Glutamatergic neuron (in vitro differentiated cells): ENCODE measurements around the gene NUDT14. TPM values are rescaled to one million over a fixed set of nuclear protein-coding genes. Genes with fewer than 3 reads are reported as not detected.
A peak's percentile ranks its signal among the peaks of the same experiment; 100 is the strongest.

Experiments used
- DNase-seq: peaks from one replicate; pipeline ENCODE4 v3.0.0; 2022
- H3K27ac Mint-ChIP-seq: one replicate; pipeline ENCODE4 v1.8.0; 2020; ENCODE audit warnings: mild to moderate bottlenecking, mixed read lengths, inconsistent platforms; ENCODE audit not compliant: unreplicated experiment
- H3K27me3 Mint-ChIP-seq: one replicate; pipeline ENCODE4 v1.8.0; 2020; ENCODE audit warnings: mild to moderate bottlenecking, moderate library complexity, mixed read lengths, inconsistent platforms; ENCODE audit not compliant: unreplicated experiment
- H3K36me3 Mint-ChIP-seq: one replicate; pipeline ENCODE4 v1.8.0; 2020; ENCODE audit warnings: mild to moderate bottlenecking, mixed read lengths, inconsistent platforms; ENCODE audit not compliant: unreplicated experiment
- H3K4me1 Mint-ChIP-seq: one replicate; pipeline ENCODE4 v1.8.0; 2020; ENCODE audit warnings: mild to moderate bottlenecking, low read depth, mixed read lengths, inconsistent platforms; ENCODE audit not compliant: unreplicated experiment
- H3K4me3 Mint-ChIP-seq: one replicate; pipeline ENCODE4 v1.8.0; 2020; ENCODE audit warnings: mild to moderate bottlenecking, mixed read lengths, inconsistent platforms; ENCODE audit not compliant: unreplicated experiment
- H3K9me3 Mint-ChIP-seq: one replicate; pipeline ENCODE4 v1.8.0; 2020; ENCODE audit warnings: mild to moderate bottlenecking, moderate library complexity, mixed read lengths, inconsistent platforms; ENCODE audit not compliant: unreplicated experiment
- total RNA-seq: library from RNA; stranded (reverse); fragmentation: NEBNext Ultra II Directional; extraction: Animal tissue kit (Norgen Biotek cat#: 25700); gene quantifications from one replicate; pipeline ENCODE4 v1.2.1, GENCODE V29; 2021; ENCODE audit not compliant: unreplicated experiment
- TF ChIP-seq, protein P1 (sequence below): fragments of 200-600 bp; sonication (generic); IDR thresholded peaks from one replicate; pipeline ENCODE4 v1.5.0; 2021; ENCODE audit not compliant: partially characterized antibody, unreplicated experiment

NUDT14 gene
- total RNA-seq, 1 donor from 2014 or later: 114 TPM

- DNase-seq: no peak
- H3K4me3 Mint-ChIP-seq: no peak overlapping the region
- TF ChIP-seq, protein P1, sequence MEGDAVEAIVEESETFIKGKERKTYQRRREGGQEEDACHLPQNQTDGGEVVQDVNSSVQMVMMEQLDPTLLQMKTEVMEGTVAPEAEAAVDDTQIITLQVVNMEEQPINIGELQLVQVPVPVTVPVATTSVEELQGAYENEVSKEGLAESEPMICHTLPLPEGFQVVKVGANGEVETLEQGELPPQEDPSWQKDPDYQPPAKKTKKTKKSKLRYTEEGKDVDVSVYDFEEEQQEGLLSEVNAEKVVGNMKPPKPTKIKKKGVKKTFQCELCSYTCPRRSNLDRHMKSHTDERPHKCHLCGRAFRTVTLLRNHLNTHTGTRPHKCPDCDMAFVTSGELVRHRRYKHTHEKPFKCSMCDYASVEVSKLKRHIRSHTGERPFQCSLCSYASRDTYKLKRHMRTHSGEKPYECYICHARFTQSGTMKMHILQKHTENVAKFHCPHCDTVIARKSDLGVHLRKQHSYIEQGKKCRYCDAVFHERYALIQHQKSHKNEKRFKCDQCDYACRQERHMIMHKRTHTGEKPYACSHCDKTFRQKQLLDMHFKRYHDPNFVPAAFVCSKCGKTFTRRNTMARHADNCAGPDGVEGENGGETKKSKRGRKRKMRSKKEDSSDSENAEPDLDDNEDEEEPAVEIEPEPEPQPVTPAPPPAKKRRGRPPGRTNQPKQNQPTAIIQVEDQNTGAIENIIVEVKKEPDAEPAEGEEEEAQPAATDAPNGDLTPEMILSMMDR: no peak
- H3K4me1 Mint-ChIP-seq: peaks cover 3% of the 10 kb centered on the region
- no peaks in the 10 kb centered on the region for H3K36me3 Mint-ChIP-seq
- H3K27me3 Mint-ChIP-seq: peaks cover 21% of the 10 kb centered on the region
- H3K9me3 Mint-ChIP-seq: peaks cover 10% of the 10 kb centered on the region
- no peak overlapping the region for H3K27ac Mint-ChIP-seq
These were observed 16.1 kb upstream of the NUDT14 start for GRCh38 chr14:105197211-105197641.

DNA sequence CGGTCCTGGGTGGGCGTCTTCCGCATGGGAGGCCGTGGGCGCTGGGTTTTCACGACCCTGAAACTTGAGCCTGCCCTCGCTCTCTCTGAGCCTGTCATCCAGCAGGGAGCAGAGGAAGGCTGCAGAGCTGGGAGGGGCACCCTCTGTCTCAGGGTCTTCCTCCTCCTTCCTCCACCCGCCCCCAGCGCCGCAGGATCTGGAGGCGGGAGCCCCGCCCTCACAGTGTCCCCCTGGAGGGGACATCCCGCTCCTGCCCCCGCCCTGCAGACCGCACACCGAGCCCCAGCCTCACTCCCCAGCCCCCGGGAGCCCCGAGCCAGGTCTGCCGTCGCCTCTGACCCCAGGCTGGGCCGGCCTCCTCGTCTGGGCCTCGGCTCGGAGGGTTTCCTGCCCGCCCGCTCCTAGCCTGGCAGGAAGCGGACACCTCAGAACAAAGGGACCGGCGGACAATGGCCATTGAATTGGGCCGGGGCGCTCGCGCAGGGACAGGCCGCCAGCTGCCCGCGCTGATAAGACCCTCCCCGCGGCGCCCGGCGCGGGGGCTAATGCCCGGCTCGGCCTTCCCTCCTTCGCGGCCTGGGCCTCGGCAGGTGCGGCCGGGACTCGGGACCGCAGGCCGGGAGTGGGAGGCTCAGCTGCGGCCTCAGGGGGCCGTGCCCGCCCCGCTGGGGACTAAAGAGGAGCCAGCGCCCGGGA lies 15.3 kb upstream of the NUDT14 start:
- Mint-ChIP-seq H3K27ac (no peak overlapping the region), H3K36me3 (no peaks in the 10 kb centered on the region), H3K4me1 (peaks cover 3% of the 10 kb centered on the region), H3K9me3 (peaks cover 7% of the 10 kb centered on the region), H3K4me3 (no peak overlapping the region), H3K27me3 (peaks cover 21% of the 10 kb centered on the region)
- TF ChIP-seq, protein P1: no peak
- peak; percentile 53 for DNase-seq

- peak overlapping the region; percentile 52 for H3K27ac Mint-ChIP-seq
- peaks cover 19% of the 10 kb centered on the region for H3K27me3 Mint-ChIP-seq
- DNase-seq: no peak
- H3K4me3 Mint-ChIP-seq: no peak overlapping the region
- TF ChIP-seq, protein P1: no peak
- no peaks in the 10 kb centered on the region for H3K36me3 Mint-ChIP-seq
- peaks cover 3% of the 10 kb centered on the region for H3K4me1 Mint-ChIP-seq
- peaks cover 9% of the 10 kb centered on the region for H3K9me3 Mint-ChIP-seq
These were observed 14.6 kb upstream of the NUDT14 start for GRCh38 chr14:105195522-105196264.

GRCh38 chr14:105195051-105195450 lies 13.9 kb upstream of the NUDT14 start:
- peak overlapping the region; percentile 52 for H3K27ac Mint-ChIP-seq
- no peaks in the 10 kb centered on the region for H3K36me3 Mint-ChIP-seq
- no peak overlapping the region for H3K4me3 Mint-ChIP-seq
- no peak for DNase-seq
- H3K9me3 Mint-ChIP-seq: peaks cover 9% of the 10 kb centered on the region
- TF ChIP-seq, protein P1: no peak
- H3K4me1 Mint-ChIP-seq: peaks cover 3% of the 10 kb centered on the region
- H3K27me3 Mint-ChIP-seq: peaks cover 13% of the 10 kb centered on the region
